HG03060 (cell line): ENCODE data around the gene PVRIG.
"Not testable (repeated sequence)": the region's sequence is repeated elsewhere in the genome, so short reads cannot be mapped to it uniquely, and the experiment has no call there.

Source experiments
- ATAC-seq: cut with Tn5 transposase; IDR thresholded peaks from one replicate; pipeline ENCODE4 v1.9.1; 2021; ENCODE audit warnings: low read depth, moderate number of reproducible peaks; ENCODE audit not compliant: unreplicated experiment

Gene PVRIG

DNA sequence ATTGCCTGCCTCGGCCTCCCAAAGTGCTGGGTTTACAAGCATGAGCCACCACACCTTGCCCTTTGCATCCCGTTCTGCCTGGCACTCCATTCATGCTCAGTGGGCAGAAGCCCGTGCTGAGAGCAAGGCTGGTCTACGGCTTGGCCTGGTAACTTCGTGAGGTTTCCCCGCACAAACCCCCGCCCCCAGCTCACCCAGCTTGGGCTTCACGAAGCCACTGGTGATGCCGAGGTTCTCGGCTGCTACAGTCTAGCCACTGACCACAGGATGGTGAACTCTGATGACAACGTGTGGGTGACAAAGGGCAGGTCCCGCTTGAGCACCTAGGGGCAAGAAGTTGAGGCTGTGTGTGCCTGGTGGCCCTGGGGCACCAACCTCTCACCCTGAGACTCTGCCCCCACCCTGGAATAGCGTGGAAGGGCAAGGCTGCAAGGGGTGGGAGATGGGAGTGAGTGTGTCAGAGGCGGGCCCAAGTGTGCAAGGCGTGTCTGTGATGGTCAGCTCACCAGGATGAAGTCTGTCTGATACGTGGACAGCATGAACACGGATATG is 3.7 kb downstream of the PVRIG start:
- ATAC-seq, result not testable (repeated sequence)

GRCh38 chr7:100224891-100225290 is 5.1 kb downstream of the PVRIG start:
- ATAC-seq, result not testable (repeated sequence)

DNA sequence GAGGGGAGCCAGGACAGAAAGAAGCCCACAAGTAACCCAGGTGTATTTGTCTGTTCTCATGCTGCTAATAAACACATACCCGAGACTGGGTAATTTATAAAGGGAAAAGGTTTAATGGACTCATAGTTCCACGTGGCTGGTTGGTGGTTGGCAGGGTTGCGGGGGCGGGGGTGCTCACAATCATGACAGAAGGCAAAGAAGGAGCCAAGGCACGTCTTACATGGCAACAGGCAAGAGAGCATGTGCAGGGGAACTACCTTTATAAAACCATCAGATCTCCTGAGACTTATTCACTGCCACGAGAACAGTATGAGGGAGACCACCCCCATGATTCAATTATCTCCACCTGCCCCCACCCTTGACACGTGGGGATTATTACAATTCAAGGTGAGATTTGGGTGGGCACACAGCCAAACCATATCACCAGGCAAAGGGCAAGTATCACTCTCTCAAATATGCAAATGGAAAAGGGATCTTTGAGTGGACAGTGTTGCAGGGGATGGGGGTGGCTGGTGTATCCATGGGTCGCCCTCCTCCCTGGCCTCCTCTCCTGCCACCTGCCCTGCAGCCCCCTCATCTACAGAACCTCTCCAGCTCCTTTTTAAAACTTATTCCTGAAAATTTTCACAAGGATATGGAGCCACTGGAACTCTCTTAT is 15.0 kb downstream of the PVRIG start:
- ATAC-seq, result not testable (repeated sequence)

DNA sequence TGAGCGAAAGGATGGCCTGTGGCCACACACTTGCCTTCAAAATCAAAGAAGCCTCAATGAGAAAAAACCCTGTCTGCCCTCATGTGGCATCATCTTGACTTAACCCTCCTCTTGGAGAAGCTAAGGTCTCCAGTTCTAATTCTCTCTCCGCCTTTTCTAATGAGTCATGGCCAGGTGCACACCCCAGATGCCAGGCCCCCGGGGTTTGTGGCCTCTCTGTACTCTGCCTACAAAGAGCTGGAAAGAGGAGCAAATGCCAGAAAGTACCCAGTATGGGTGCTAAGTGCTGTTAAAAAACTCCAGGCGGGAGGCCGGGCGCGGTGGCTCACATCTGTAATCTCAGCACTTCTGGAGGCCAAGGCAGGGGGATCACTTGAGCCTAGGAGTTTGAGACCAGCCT is 20.2 kb downstream of the PVRIG start:
- not testable (repeated sequence) for ATAC-seq

- ATAC-seq, result peak; percentile 59
Observed at GRCh38 chr7:100243385-100243784, 23.6 kb downstream of the PVRIG start.

- not testable (repeated sequence) for ATAC-seq
Observed at GRCh38 chr7:100244988-100245605, 25.3 kb downstream of the PVRIG start.

- not testable (repeated sequence) for ATAC-seq
Observed at GRCh38 chr7:100246121-100246864, 26.5 kb downstream of the PVRIG start.

GRCh38 chr7:100246865-100247137 is 27.1 kb downstream of the PVRIG start:
- not testable (repeated sequence) for ATAC-seq

DNA sequence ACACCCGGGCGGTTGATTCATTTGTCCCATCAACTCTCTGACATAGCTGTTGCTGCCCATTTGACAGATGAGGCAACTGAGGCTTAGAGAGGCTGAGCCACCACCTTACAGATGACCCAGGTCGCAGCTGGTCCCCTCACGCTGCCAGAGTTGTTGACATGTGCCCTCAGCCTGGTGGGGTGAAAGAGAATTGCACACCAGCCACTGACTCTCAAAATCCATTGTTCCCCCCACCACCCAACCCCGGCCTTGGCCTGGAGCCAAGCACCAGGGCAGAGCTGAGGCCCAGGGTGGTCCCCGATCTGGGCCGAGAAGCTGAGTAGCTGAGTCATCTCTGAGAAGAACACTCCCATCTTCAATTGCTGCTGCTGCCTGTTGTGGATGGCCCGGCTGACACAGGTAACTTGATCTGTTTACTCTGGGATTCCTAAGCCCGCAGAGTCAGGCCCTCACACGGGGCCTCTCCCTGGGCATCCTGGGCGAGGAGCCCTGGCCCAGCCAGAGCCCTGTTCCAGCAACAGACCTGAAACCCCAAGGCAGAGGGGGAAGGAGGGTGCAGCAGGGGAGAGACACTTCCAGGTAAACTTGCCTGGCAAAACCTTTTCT is 27.5 kb downstream of the PVRIG start:
- ATAC-seq, result no peak

DNA sequence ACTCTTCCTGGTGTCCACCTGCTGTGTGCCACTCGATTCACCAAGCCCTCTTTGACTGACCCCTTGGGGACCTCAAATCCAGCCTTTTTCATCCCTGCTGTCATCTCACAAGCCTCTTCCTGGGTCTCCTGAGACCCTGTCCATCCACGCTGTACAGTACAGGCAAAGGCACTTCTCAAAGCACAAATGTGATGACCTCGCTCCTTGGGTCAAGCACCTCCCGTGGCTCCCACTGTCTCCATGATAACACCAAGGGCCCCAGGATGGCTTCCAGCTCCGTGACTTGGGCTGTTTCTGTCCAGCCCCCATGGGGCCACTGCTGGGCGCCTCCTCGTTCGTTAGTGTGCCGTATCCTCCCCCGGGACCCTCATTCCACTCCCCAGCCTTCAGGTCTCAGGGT is 28.7 kb downstream of the PVRIG start:
- ATAC-seq, result no peak

GRCh38 chr7:100257017-100257416 is 37.3 kb downstream of the PVRIG start:
- no peak for ATAC-seq

GRCh38 chr7:100259984-100260383 is 40.2 kb downstream of the PVRIG start:
- ATAC-seq, result not testable (repeated sequence)

DNA sequence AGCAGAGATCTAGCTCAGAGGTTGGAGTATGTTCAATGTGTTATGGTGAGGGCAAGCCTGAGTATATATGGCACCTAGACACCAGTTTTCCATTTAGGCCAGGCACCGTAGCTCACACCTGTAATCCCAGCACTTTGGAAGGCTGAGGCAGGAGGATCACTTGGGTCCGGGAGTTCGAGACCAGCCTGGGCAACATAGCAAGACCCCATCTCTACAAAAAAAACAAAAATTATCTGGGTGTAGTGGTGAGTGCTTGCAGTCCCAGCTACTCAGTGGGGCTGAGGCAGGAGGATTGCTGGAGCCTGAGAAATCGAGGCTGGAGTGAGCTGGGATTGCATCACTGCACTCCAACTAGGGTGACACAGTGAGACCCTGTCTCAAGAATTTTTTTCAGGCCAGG is 43.1 kb downstream of the PVRIG start:
- ATAC-seq, result not testable (repeated sequence)

DNA sequence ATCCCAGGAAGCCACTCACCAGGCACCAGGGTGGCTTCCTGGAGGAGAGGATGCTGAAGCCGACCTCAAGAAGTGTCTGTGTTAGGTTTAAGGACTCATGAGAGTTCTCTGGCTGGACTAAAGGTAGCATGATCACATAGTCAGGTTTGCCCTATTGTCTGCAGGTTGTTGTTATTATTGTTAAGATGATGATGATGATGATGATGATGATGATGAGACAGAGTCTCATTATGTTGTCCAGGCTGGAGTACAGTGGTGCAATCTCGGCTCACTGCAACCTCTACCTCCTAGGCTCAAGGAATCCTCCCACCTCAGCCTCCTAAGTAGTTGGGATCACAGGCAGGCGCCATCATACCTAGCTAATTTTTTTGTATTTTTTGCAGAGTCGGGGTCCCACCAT is 44.5 kb downstream of the PVRIG start:
- not testable (repeated sequence) for ATAC-seq

GRCh38 chr7:100264669-100265165 is 45.0 kb downstream of the PVRIG start:
- not testable (repeated sequence) for ATAC-seq

- ATAC-seq, result not testable (repeated sequence)
Observed at GRCh38 chr7:100265851-100266250, 46.1 kb downstream of the PVRIG start.

GRCh38 chr7:100266576-100267354 is 47.0 kb downstream of the PVRIG start:
- no peak for ATAC-seq

- no peak for ATAC-seq
Observed at GRCh38 chr7:100267648-100268047, 47.9 kb downstream of the PVRIG start.

GRCh38 chr7:100268882-100269281 is 49.1 kb downstream of the PVRIG start:
- not testable (repeated sequence) for ATAC-seq
